ENCODE results near the gene NAV2.

The NAV2 gene

GRCh38 chr11:19849107-19849789, 136.6 kb downstream of the NAV2 start:
- no peak overlapping the region for H3K4me3 ChIP-seq (ENCODE audit: low read depth, low read length)
- in situ Hi-C loops (cut with HindIII; ENCODE audit: low pct_ligation_motif_present, low sequenced_read_pairs), result no loop called here
- no peak for TF ChIP-seq CTCF (IDR thresholded peaks at IDR 0.05; ENCODE audit: low read depth, low read length, missing control alignments)
- H3K27ac ChIP-seq, result no peak overlapping the region
- H3K27me3 ChIP-seq (replicated peaks), result no peaks in the 10 kb centered on the region
- no peak for DNase-seq
- no peaks in the 10 kb centered on the region for H3K36me3 ChIP-seq (replicated peaks)

GRCh38 chr11:19849947-19850593, 137.4 kb downstream of the NAV2 start:
- H3K27ac ChIP-seq, result no peak overlapping the region
- no peak overlapping the region for H3K4me3 ChIP-seq (ENCODE audit: low read depth, low read length)
- DNase-seq, result no peak
- no peaks in the 10 kb centered on the region for H3K36me3 ChIP-seq (replicated peaks)
- no peak for TF ChIP-seq CTCF (IDR thresholded peaks at IDR 0.05; ENCODE audit: low read depth, low read length, missing control alignments)
- no peaks in the 10 kb centered on the region for H3K27me3 ChIP-seq (replicated peaks)
- in situ Hi-C loops (cut with HindIII; ENCODE audit: low pct_ligation_motif_present, low sequenced_read_pairs), result no loop called here

- no peak overlapping the region for H3K4me3 ChIP-seq (ENCODE audit: low read depth, low read length)
- no peak for DNase-seq
- in situ Hi-C loops (cut with HindIII; ENCODE audit: low pct_ligation_motif_present, low sequenced_read_pairs), result no loop called here
- TF ChIP-seq CTCF (IDR thresholded peaks at IDR 0.05; ENCODE audit: low read depth, low read length, missing control alignments), result no peak
- H3K36me3 ChIP-seq (replicated peaks), result no peaks in the 10 kb centered on the region
- no peak overlapping the region for H3K27ac ChIP-seq
- H3K27me3 ChIP-seq (replicated peaks), result no peaks in the 10 kb centered on the region
Measured at GRCh38 chr11:19852288-19852687, 139.7 kb downstream of the NAV2 start.

GRCh38 chr11:19853016-19853415, 140.4 kb downstream of the NAV2 start:
- no peak overlapping the region for H3K27ac ChIP-seq
- H3K27me3 ChIP-seq (replicated peaks), result no peaks in the 10 kb centered on the region
- in situ Hi-C loops (cut with HindIII; ENCODE audit: low pct_ligation_motif_present, low sequenced_read_pairs), result no loop called here
- H3K4me3 ChIP-seq (ENCODE audit: low read depth, low read length), result no peak overlapping the region
- DNase-seq, result peak; percentile 27
- no peak for TF ChIP-seq CTCF (IDR thresholded peaks at IDR 0.05; ENCODE audit: low read depth, low read length, missing control alignments)
- H3K36me3 ChIP-seq (replicated peaks), result no peaks in the 10 kb centered on the region

- Histone ChIP-seq H3K27me3 (replicated peaks) (no peaks in the 10 kb centered on the region), H3K36me3 (replicated peaks) (no peaks in the 10 kb centered on the region), H3K4me3 (ENCODE audit: low read depth, low read length) (no peak overlapping the region), H3K27ac (no peak overlapping the region)
- no peak for DNase-seq
- in situ Hi-C loops (cut with HindIII; ENCODE audit: low pct_ligation_motif_present, low sequenced_read_pairs), result no loop called here
- no peak for TF ChIP-seq CTCF (IDR thresholded peaks at IDR 0.05; ENCODE audit: low read depth, low read length, missing control alignments)
Measured at GRCh38 chr11:19853920-19854319, 141.3 kb downstream of the NAV2 start.
